ENCODE measurements around the gene DNM3.

The DNM3 gene

GRCh38 chr1:172252958-172253357 is 411.7 kb downstream of the DNM3 start:
- in situ Hi-C loops (cut with MboI; ENCODE audit: low pct_unique_long_range_greater_than_20kb, low sequenced_read_pairs, unreplicated experiment), result no loop called here

GRCh38 chr1:172254521-172255222 is 413.4 kb downstream of the DNM3 start:
- no peak for TF ChIP-seq CTCF (IDR thresholded peaks at IDR 0.05; ENCODE audit: extremely low read depth, insufficient read depth, missing control alignments)
- in situ Hi-C loops (cut with MboI; ENCODE audit: low pct_unique_long_range_greater_than_20kb, low sequenced_read_pairs, unreplicated experiment), result no loop called here
- DNase-seq (ENCODE audit: low spot score), result no peak

More at GRCh38 chr1:172252958-172253357, 411.7 kb downstream of the DNM3 start:
- TF ChIP-seq CTCF (IDR thresholded peaks at IDR 0.05; ENCODE audit: extremely low read depth, insufficient read depth, missing control alignments), result no peak
- DNase-seq (ENCODE audit: low spot score), result no peak

- in situ Hi-C loops (cut with MboI; ENCODE audit: low pct_unique_long_range_greater_than_20kb, low sequenced_read_pairs, unreplicated experiment), result no loop called here
- DNase-seq (ENCODE audit: low spot score), result no peak
- TF ChIP-seq CTCF (IDR thresholded peaks at IDR 0.05; ENCODE audit: extremely low read depth, insufficient read depth, missing control alignments), result no peak
Measured at GRCh38 chr1:172255223-172255560, 413.9 kb downstream of the DNM3 start.

- TF ChIP-seq CTCF (IDR thresholded peaks at IDR 0.05; ENCODE audit: extremely low read depth, insufficient read depth, missing control alignments), result no peak
- in situ Hi-C loops (cut with MboI; ENCODE audit: low pct_unique_long_range_greater_than_20kb, low sequenced_read_pairs, unreplicated experiment), result no loop called here
- DNase-seq (ENCODE audit: low spot score), result no peak
Measured at GRCh38 chr1:172265905-172266304, 424.6 kb downstream of the DNM3 start.

GRCh38 chr1:172266528-172267174 is 425.4 kb downstream of the DNM3 start:
- DNase-seq (ENCODE audit: low spot score), result no peak
- in situ Hi-C loops (cut with MboI; ENCODE audit: low pct_unique_long_range_greater_than_20kb, low sequenced_read_pairs, unreplicated experiment), result no loop called here
- TF ChIP-seq CTCF (IDR thresholded peaks at IDR 0.05; ENCODE audit: extremely low read depth, insufficient read depth, missing control alignments), result no peak

- no peak for DNase-seq (ENCODE audit: low spot score)
- in situ Hi-C loops (cut with MboI; ENCODE audit: low pct_unique_long_range_greater_than_20kb, low sequenced_read_pairs, unreplicated experiment), result no loop called here
- no peak for TF ChIP-seq CTCF (IDR thresholded peaks at IDR 0.05; ENCODE audit: extremely low read depth, insufficient read depth, missing control alignments)
Measured at GRCh38 chr1:172268237-172268636, 426.9 kb downstream of the DNM3 start.

Measured in GM13977 (cell line).